ENCODE data around the gene TMEM54. TPM values are rescaled to one million over a fixed set of nuclear protein-coding genes. Genes with fewer than 3 reads are reported as not detected.

TMEM54 gene
- total RNA-seq, 1 donor from 2014 or later = 99.0 TPM

DNA sequence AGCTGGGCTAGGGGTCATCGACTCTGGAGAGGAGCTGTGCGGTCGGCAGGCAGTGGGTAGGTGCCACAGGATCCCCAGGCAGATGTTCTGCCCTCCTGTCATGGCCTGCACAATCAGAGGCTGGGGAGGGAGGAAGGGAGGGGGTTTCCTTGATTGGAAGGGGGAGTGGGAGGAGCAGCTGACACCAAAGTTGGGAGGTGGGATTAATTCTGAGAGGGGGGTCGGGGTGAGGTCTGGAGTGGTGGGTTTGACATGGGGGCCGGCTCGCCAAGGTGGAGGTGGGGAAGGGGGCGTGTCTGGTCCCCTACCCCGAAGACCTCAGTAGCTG lies 15.5 kb downstream of the TMEM54 start:
- TF ChIP-seq, protein P1, sequence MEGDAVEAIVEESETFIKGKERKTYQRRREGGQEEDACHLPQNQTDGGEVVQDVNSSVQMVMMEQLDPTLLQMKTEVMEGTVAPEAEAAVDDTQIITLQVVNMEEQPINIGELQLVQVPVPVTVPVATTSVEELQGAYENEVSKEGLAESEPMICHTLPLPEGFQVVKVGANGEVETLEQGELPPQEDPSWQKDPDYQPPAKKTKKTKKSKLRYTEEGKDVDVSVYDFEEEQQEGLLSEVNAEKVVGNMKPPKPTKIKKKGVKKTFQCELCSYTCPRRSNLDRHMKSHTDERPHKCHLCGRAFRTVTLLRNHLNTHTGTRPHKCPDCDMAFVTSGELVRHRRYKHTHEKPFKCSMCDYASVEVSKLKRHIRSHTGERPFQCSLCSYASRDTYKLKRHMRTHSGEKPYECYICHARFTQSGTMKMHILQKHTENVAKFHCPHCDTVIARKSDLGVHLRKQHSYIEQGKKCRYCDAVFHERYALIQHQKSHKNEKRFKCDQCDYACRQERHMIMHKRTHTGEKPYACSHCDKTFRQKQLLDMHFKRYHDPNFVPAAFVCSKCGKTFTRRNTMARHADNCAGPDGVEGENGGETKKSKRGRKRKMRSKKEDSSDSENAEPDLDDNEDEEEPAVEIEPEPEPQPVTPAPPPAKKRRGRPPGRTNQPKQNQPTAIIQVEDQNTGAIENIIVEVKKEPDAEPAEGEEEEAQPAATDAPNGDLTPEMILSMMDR (IDR thresholded peaks at IDR 0.05; ENCODE audit: insufficient read depth, low read length, poor library complexity, severe bottlenecking) = no peak
- no peaks in the 10 kb centered on the region for H3K36me3 ChIP-seq (ENCODE audit: control insufficient read depth, insufficient read depth, low read length)
- no peak for DNase-seq (ENCODE audit: low read depth)
- H3K27me3 ChIP-seq (ENCODE audit: control insufficient read depth, insufficient read depth, low read length) = peaks cover 55% of the 10 kb centered on the region
- H3K4me3 ChIP-seq (ENCODE audit: low read depth, low read length) = no peak overlapping the region

DNA sequence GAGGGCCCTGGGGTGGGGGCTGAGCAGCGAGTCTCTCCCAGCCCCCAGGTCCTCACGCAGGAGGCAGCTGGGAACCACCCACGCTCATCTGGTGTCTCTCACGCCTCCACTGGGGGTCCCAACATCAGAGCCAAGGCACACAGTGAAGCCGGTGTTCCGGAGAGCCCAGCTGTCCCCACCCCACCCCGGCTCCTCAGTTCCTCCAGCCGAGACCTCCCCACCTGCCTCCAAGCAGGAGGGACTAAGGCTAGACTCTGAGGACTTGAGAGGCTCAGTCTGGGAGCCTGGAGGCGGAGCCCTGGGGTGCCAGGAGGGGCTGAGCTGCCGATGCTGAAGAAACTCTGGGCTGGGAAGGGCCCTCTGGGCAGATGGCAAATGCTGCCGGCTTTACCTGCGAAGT lies 16.5 kb downstream of the TMEM54 start:
- TF ChIP-seq, protein P1 (IDR thresholded peaks at IDR 0.05; ENCODE audit: insufficient read depth, low read length, poor library complexity, severe bottlenecking) = no peak
- H3K36me3 ChIP-seq (ENCODE audit: control insufficient read depth, insufficient read depth, low read length) = no peaks in the 10 kb centered on the region
- peaks cover 55% of the 10 kb centered on the region for H3K27me3 ChIP-seq (ENCODE audit: control insufficient read depth, insufficient read depth, low read length)
- no peak overlapping the region for H3K4me3 ChIP-seq (ENCODE audit: low read depth, low read length)
- no peak for DNase-seq (ENCODE audit: low read depth)

DNA sequence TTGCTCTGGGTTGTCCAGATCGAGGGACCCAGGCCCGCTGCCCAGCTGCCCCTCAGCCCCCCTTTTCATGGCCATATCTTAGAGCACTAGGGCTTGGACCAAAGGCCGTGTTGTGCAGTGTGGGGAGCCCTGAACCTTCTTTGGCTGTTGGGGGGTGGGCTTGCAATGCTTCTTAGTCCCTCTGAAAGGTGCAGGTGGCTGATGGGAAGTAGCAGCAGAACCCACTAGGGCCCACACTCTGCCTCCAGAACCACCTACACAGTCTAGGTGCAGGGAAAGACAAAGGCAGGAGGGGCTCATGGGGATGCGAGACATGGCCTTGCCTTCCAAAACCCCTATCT lies 17.2 kb downstream of the TMEM54 start:
- Histone ChIP-seq H3K27me3 (ENCODE audit: control insufficient read depth, insufficient read depth, low read length) (peaks cover 54% of the 10 kb centered on the region), H3K4me3 (ENCODE audit: low read depth, low read length) (no peak overlapping the region), H3K36me3 (ENCODE audit: control insufficient read depth, insufficient read depth, low read length) (no peaks in the 10 kb centered on the region)
- no peak for DNase-seq (ENCODE audit: low read depth)
- TF ChIP-seq, protein P1 (IDR thresholded peaks at IDR 0.05; ENCODE audit: insufficient read depth, low read length, poor library complexity, severe bottlenecking) = no peak

DNA sequence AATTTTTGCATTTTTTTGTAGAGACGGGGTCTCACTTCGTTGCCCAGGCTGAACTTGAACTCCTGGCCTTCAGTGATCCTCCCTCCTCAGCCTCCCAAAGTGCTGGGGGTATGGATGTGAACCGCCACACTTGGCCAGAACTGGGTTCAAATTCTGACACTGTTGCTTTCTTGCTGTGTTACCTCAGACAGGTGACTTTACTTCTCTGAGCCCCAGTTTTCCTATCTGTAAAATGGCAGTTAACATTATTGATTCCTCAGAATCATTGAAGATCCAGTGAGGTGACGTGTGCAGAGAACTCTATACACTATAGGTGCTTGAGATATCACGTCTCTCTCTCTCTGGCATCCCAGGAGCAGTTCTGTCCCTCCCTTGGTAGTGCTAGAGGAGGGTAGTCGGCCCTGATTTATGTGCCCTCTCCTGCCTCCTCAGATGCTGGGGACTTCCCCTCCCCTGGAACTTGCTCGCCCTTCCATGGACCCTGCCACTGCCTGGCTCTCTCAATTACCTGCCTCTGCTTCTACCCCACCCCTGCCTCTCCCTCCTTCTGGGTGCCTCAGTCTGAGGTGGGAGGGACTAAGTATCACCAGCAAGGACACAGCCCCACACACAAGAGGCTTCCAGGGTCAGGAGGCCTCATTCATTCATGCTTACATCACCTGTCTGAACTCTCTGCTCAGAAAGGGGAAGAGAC lies 17.7 kb downstream of the TMEM54 start:
- Histone ChIP-seq H3K4me3 (ENCODE audit: low read depth, low read length) (no peak overlapping the region), H3K27me3 (ENCODE audit: control insufficient read depth, insufficient read depth, low read length) (peaks cover 53% of the 10 kb centered on the region), H3K36me3 (ENCODE audit: control insufficient read depth, insufficient read depth, low read length) (no peaks in the 10 kb centered on the region)
- no peak for DNase-seq (ENCODE audit: low read depth)
- TF ChIP-seq, protein P1 (IDR thresholded peaks at IDR 0.05; ENCODE audit: insufficient read depth, low read length, poor library complexity, severe bottlenecking) = no peak

DNA sequence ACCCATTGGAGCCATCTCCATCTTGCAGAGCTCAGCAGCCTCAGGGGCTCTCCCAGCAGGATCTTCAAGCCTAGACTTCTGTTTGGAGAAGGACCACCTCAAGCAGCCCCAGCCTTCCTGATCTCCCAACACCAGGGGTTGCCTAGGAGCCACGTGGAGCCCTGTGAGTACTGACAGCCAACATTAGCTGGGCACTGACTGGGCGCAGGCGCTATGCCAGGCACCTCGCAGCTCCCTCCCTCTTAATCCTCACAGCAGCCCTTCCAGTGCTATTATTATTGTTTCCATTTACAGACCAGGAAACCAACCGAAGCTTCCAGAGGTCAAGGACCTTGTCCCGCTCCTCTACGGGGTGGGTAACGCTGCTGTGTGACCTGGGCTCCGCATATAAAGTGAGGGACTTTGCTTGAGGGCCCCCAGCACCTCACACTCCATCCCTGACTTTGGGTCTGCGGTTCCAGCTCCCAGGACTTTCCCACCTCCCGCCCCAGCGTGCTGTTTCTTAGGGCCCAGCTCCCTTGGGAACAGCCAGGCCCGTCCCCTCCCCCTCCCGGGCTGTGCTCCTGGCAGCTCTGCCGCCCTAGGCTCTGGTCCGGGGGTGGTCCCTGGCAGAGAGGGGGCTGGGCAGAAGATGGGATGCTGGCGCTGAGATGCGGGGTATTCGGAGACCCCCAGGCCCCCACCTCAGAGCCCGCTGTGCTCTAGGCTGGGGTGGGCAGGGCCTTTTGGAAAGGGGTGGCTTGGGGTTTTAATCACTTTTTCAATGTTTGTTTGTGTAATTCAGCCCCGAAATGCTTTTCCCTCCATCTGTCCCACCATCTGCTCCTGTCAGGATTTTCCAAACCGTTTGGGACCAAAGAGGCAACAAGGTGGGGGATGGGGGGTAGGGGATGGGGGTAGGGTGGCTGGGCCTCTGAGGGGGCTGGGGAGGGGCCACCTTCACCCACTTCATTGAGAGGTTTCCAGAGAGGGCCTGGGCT lies 19.0 kb downstream of the TMEM54 start:
- DNase-seq (ENCODE audit: low read depth) = no peak
- Histone ChIP-seq H3K36me3 (ENCODE audit: control insufficient read depth, insufficient read depth, low read length) (no peaks in the 10 kb centered on the region), H3K4me3 (ENCODE audit: low read depth, low read length) (no peak overlapping the region), H3K27me3 (ENCODE audit: control insufficient read depth, insufficient read depth, low read length) (peaks cover 48% of the 10 kb centered on the region)
- TF ChIP-seq, protein P1 (IDR thresholded peaks at IDR 0.05; ENCODE audit: insufficient read depth, low read length, poor library complexity, severe bottlenecking) = no peak
